DOHH2 (cell line): ENCODE results near the gene OSTN.

ENCODE experiments used
- H3F3A ChIP-seq: fragments of 200-600 bp; sonication (generic), shearing (Covaris generic); 2 replicates; pipeline ENCODE4 v1.6.0; 2016; ENCODE audit warnings: antibody characterized with exemption, mild to moderate bottlenecking; ENCODE audit not compliant: control insufficient read depth, insufficient read depth
- H3K27ac ChIP-seq: fragments of 200-600 bp; sonication (generic); 2 replicates; pipeline ENCODE4 v1.5.1; 2014; ENCODE audit warnings: low read depth, mild to moderate bottlenecking, low read length, moderate library complexity
- H3K27me3 ChIP-seq: fragments of 200-600 bp; sonication (generic); 2 replicates; pipeline ENCODE4 v1.6.1; 2014; ENCODE audit warnings: mild to moderate bottlenecking, low read length, mixed read lengths; ENCODE audit not compliant: control insufficient read depth
- H3K36me3 ChIP-seq: fragments of 200-600 bp; sonication (generic); 2 replicates; pipeline ENCODE4 v1.6.1; 2014; ENCODE audit warnings: mild to moderate bottlenecking, low read length, moderate library complexity, mixed read lengths; ENCODE audit not compliant: control insufficient read depth
- H3K4me1 ChIP-seq: fragments of 200-600 bp; sonication (generic); 2 replicates; pipeline ENCODE4 v1.6.1; 2014; ENCODE audit warnings: mild to moderate bottlenecking, low read length, mixed read lengths; ENCODE audit not compliant: control insufficient read depth
- H3K4me2 ChIP-seq: fragments of 200-600 bp; sonication (generic); 2 replicates; pipeline ENCODE4 v1.6.0; 2014; ENCODE audit warnings: mild to moderate bottlenecking, low read length, moderate library complexity
- H3K4me3 ChIP-seq: fragments of 200-600 bp; sonication (generic); 2 replicates; pipeline ENCODE4 v1.5.1; 2014; ENCODE audit warnings: mild to moderate bottlenecking, low read length, mixed read lengths
- H3K79me2 ChIP-seq: fragments of 200-600 bp; sonication (generic); 2 replicates; pipeline ENCODE4 v1.6.1; 2014; ENCODE audit warnings: mild to moderate bottlenecking, low read length, mixed read lengths; ENCODE audit not compliant: control insufficient read depth
- H3K9me2 ChIP-seq: fragments of 200-600 bp; sonication (generic); replicated peaks from 2 replicates; pipeline ENCODE4 v1.6.1; 2014; ENCODE audit warnings: mild to moderate bottlenecking, low read length, mixed read lengths; ENCODE audit not compliant: control insufficient read depth
- H3K9me3 ChIP-seq: fragments of 200-600 bp; sonication (generic); 2 replicates; pipeline ENCODE4 v1.6.1; 2014; ENCODE audit warnings: antibody characterized with exemption, low read length, mixed read lengths; ENCODE audit not compliant: control insufficient read depth, insufficient read depth
- H4K20me1 ChIP-seq: fragments of 200-600 bp; sonication (generic); 2 replicates; pipeline ENCODE4 v1.6.0; 2014; ENCODE audit warnings: low read depth, mild to moderate bottlenecking, antibody characterized with exemption, low read length, moderate library complexity; ENCODE audit not compliant: control insufficient read depth, insufficient read depth
- CTCF ChIP-seq: fragments of 200-600 bp; sonication (generic); IDR thresholded peaks from one replicate; pipeline ENCODE4 v1.5.1; 2014; ENCODE audit warnings: antibody characterized with exemption, mild to moderate bottlenecking, low read depth, low read length; ENCODE audit not compliant: poor library complexity, severe bottlenecking
- EZH2phosphoT487 ChIP-seq: fragments of 200-600 bp; sonication (generic); IDR thresholded peaks from 2 replicates; pipeline ENCODE4 v1.6.1; 2017; ENCODE audit warnings: borderline replicate concordance, mild to moderate bottlenecking, antibody characterized with exemption, low read length, moderate library complexity, mixed read lengths

OSTN gene

GRCh38 chr3:191314109-191314728, 115.2 kb downstream of the OSTN start:
- no peaks in the 10 kb centered on the region for H3K27me3 ChIP-seq
- no peak overlapping the region for H3K27ac ChIP-seq
- H3F3A ChIP-seq = no peaks in the 10 kb centered on the region
- no peaks in the 10 kb centered on the region for H3K4me1 ChIP-seq
- no peaks in the 10 kb centered on the region for H4K20me1 ChIP-seq
- H3K4me3 ChIP-seq = no peak overlapping the region
- H3K9me3 ChIP-seq = no peaks in the 10 kb centered on the region
- H3K36me3 ChIP-seq = no peaks in the 10 kb centered on the region
- no peaks in the 10 kb centered on the region for H3K9me2 ChIP-seq
- no peak for TF ChIP-seq EZH2phosphoT487
- no peak for TF ChIP-seq CTCF
- no peak overlapping the region for H3K4me2 ChIP-seq
- no peaks in the 10 kb centered on the region for H3K79me2 ChIP-seq
